GM15510 (cell line): ENCODE measurements around the gene GNAT2.
A peak's percentile ranks its signal among the peaks of the same experiment; 100 is the strongest.

Experiments
- POLR2A ChIP-seq: IDR thresholded peaks from 3 replicates; pipeline ENCODE4 v1.6.1; 2011; ENCODE audit warnings: borderline replicate concordance; ENCODE audit not compliant: insufficient read length; ENCODE audit errors: extremely low read depth

Gene GNAT2

DNA sequence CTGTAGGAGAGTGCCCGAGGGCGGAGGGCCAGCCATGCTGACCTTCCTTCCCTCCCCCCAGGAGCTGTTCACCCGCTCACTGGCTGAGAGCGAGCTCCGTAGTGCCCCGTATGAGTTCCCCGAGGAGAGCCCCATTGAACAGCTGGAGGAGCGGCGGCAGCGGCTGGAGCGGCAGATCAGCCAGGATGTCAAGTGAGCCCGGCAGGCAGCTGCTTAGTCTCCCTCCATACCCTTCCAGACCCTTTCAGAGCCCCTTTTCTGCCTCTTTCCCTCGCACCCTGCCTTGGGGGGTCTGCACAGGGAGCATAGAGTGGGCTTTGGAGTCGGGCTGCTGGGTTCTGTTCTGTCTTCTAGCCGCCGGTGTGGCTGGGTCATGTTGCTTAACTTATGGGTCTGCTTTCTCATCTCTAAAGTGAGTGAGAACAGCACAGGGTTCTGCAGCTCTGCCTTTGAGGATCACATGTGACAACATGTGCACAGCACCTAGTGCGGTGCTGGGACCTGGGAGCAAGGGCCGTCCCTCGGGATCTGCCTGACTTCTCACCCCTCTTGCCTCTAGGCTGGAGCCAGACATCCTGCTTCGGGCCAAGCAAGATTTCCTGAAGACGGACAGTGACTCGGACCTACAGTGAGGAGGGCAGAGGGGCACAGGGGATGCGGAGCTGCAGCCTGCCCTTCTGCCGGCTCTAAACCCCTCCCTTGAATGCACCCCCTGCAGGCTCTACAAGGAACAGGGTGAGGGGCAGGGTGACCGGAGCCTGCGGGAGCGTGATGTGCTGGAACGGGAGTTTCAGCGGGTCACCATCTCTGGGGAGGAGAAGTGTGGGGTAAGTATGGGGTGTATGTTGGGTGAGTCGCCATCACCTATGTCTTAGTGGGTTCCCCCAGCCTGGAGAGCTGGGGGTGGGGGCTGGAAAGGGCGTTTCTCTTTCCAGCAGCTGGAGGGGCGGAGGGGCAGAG lies 6.5 kb upstream of the GNAT2 start:
- no peak for TF ChIP-seq POLR2A

DNA sequence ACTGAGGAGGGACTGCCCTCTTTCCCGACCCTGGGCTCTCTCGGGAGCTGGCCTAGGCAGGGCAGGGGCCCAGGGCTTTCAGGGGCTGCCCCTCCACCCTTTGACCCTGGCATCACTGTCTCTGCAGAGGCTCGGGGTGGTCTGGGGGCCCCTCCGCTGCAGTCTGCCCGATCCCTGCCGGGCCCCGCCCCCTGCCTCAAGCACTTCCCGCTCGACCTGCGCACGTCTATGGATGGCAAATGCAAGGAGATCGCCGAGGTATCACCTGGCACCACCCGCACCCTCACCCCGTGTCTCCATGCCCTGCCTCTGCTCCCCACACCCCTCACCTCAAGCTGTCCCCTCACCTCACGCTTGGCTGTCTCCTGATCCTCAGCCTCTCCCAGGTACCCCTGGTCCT lies 5.8 kb upstream of the GNAT2 start:
- no peak for TF ChIP-seq POLR2A

DNA sequence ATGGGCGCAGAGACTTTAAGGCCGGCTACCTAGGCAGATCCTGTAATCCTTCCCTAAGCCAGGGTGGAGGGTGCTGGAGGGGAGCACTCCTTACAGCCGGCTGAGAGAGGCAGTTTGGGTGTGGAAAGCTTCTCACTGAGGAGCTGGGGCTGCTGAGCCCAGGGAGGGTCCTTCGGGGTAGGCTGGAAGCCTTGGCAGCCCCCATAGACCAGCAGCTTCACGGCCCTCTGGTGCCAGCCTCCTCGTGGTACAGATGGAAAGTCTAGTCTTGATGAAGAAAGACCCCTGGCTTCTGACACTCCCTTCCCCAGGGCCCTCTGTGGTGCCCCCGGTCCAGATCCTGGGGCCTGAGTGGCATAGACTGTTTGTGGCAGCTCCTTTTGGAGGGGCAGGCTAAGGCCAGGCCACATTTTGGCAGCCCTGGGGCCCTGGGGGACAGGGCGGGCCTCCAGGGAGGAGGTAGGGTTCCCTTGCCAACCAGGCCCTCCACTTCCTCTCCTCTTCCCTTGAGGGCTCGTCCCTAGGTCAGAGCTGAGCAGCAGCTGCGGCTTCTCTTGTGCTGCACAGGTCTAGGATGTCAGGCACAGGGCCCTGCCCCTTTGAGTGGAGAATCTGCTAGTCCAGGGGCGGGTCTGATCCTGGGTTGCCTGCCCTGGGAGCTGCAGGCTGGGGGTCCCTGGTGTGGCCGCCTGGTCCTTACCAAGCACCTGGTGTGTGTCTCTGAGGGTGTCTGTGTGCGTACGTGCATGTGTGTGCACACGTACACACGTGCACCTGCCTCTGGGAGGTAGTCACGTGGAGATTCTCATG lies 5.0 kb upstream of the GNAT2 start:
- no peak for TF ChIP-seq POLR2A

DNA sequence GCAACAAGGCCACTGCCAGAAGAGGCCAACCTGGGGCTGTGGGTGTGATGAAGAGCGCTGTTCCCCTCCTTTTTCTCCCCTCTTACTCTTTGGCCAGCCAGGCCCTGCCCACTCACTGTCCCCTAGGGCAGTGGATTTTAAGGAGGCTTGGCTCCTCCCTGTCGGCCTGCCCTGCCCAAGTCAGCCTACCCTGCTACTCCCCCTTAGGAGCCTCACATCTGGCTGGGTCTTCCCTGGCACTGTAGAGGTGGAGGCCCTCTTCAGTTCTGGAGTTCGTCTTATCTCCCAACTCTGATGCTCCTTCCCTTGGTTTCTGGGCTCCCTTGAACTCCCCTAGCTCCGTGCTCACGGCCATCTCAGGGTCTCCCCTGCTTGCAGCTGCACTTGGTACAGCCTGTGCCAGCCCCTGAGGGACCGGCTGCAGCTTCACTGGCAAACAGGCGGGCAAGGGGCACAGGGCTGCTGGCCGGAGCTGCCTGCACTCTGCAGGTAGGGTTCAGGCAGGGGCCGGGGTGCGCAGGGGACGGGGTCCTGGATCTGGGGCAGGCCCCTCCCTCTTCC lies 4.3 kb upstream of the GNAT2 start:
- no peak for TF ChIP-seq POLR2A

DNA sequence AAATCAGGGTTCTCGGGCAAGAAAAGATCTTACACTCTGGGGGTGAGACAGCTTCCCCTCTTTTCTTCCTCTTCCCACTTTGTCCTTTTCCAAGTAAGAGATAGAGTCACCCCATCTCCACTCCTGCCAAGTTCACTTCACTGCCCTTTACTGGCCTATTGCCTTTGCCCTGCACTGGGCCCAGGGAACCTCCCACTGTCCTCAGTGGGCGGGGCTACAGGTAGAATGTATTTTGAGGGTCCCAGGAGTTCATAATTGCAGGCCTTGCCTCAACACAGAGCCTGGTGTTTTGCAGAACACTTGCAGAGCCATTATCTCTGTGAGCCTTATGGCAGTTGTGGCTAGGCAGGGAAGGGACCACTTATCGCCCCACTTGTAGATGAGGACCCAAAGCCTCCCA lies 3.5 kb upstream of the GNAT2 start:
- no peak for TF ChIP-seq POLR2A

DNA sequence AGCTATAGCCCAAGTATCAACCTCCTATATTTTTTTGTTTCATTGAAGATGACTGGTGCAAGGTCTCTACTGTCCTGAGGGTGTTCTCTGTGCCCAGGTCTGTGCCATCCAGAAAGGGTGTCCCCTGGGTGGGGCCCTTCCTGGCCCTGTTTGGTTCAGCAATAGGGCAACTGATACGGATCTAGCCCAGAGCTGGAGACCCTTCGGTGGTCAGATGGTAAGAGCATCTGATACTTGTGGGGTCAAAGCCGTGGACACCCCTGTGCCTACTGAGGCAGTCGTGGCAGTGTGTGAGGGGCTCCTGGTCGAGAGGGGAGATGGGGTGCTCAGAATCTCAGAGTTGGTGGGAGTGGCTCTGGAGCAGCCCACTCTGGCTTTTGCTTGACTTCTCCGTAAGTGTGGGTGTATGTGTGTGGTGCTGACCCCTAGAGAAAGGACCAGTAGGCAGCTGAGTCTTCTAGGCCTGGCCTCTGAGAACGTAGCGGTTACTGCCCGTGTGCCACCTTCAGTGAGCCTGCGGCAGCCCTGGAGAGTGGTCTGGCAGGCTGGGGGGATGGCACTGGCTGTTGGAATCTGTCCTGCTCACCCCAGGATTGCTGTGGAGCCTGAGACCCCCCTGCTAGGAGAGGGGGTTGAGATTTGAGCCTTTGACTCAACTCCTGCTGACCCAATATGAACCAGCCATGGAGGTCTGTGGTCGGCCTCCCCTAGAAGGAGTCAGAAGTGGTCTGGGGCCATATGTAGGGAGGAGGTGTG lies 2.9 kb upstream of the GNAT2 start:
- no peak for TF ChIP-seq POLR2A

DNA sequence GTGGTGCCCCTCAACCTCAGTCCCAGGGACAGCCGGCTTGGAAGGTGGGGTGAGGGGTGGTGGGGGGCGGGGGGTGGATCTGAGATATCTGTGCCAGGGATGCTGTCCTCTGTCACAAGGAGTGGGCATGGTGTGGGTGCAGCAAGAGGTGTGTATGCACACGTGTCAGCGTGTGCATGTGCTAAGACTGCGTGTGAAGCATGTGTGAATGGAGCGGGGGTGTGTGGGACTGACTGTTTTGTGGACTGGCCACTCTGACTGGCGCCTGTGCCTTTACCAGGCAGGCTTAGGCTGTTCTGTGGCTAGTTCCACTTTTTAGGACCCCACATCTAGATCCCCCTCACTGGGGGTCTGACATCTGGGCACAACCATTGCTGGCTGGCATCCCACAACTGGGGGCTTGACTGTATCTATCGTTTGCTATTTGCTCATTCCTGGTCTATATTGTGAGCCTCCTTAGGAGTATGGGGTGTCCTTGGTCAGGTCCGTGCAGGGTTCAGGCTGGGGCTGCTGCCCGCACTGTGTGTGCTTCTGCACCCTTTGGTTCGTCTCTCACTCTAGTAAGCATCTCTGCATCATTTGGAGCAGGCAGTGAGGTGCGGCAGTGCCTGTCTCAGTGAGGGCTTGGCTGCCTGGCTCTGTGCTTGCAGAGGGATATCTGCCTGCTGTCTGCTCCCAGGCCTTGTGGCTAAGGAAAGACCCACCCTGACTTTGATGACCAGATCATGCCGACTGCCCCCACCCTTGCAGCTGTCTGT lies 2.1 kb upstream of the GNAT2 start:
- no peak for TF ChIP-seq POLR2A

DNA sequence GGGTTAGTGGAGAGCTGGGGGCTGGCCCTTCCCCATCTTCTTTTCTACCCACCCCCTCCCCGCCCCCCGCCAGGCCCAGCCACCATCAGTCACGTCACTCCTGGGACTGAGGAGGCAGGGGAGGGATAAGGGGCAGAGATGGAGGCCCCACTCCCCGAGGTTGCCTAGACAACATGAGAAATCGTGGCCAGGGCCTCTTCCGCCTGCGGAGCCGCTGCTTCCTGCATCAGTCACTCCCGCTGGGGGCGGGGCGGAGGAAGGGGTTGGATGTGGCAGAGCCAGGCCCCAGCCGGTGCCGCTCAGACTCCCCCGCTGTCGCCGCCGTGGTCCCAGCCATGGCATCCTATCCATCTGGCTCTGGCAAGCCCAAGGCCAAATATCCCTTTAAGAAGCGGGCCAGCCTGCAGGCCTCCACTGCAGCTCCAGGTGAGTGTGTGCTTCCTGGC lies 1.4 kb upstream of the GNAT2 start:
- peak; percentile 32 for TF ChIP-seq POLR2A

DNA sequence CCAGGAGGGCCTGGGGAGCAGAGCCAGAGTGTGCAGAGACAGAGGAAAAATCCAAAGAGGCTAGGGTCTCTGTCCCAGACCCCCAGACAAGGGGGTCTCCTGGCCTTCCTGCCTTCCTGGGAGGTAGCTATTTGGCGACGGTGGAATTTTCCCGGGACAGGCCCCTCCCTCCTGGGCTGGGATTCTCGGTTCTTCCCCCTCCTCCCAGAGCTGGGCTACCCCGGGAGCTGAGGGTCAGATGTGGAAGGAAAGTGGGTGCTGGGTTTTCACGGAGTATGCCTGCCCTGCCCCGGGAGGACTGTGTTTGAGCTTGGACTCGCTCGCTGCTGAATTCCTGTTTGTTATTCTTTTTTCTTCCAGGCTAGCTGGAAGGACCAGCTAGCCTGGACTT lies 980 bp upstream of the GNAT2 start:
- no peak for TF ChIP-seq POLR2A

DNA sequence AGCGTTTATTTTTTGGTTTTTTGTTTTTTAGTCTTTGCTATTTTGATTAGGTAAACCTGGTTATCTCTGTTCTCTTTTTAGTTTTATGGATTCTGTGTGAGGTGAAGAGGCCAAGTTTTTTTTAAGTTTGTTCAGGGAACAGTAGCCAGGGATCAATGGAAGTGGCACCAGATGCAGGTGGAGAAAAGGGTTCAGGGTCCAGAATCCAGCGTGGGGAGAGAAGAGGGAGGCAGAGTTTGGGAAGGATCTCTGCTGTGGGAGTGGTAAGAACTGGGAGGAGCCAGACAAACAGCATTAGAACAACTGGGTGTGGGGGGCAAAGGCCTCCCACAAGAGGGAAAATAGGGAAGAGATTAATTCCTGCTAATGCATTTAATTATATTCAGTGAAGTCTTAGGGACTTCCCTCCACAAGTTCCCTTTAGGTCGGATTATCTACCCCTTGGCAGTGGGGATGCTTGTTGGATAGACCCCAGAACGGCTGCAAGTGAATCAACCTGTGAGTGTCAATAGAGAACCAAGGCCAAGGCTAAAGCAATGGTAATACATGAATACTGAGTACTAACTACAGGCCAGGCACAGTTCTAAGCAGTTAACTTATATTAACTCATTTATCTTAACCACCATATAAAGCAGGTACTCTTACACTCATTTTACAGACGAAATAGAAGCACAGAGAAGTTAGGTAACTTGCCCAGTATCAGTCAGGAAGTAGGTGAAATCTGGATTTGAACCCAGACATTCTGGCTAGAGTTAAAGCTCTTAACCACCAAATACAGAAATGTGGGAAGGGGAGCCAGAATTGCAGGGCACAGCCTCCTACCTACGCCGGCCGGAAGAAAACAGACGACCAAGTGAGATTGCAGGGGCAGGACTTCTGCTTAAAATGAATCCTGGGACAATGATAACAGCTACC lies 498 bp downstream of the GNAT2 start:
- no peak for TF ChIP-seq POLR2A

DNA sequence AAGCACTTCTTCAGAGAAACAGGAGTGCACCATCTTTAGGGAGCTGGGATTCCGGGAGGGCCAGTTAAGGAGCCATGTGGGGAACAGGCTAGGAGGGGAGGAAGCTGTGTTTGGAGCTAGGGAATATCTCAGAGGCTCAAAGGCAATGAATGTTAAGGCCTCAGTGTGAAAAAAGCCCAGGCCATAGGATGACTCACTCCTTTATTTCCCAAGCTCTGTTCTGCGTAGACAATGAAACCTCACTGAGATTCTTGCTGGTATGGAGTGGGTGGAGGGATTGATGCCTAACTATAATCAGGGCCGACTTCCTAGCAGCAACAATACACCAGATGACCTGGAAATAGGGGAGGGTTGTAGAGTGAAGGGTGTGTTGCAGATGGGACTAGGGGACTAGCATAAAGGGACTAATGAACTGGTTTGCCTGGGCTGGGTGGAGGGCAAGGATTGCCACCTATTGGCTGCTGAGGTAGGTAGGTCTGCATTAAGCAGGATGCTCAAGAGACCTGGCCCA lies 2.1 kb downstream of the GNAT2 start:
- TF ChIP-seq POLR2A: no peak

DNA sequence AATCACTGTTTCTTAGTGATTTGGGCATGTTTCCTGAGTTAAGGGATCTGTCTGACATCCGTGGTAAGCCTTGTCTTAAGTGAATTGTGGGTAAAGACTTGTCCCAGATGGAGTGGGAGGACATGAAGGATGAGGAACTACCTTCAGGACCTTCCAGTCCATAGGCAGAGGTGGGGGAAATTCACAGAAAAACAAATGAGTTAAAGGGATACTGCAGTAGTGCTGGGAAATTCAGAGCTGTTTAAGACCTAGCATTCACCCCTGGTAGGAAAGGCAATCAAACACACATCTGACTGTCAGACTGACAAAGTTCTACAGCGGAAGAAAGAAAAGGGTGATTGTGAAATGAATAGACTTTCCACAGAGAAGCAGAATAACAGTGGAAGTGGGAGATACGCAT lies 3.0 kb downstream of the GNAT2 start:
- TF ChIP-seq POLR2A: no peak

DNA sequence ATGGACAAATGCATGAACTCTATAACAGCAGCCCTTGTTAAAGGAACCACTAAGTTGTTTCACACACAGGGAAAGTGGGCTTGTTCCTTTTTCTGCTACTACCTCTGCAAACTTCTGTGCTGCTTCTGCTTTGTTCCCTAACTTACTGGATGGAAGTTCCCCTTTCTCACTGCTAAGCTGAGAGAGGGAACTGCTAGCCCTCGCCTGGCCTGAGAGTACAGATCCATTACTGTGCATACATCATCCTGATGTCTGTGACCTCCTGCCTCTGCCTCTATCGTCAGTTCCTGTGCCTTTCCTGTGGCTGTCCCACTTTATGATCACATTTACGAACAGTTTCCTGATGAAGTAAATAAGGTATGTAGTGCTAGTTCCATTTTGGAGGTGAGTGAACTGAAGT lies 3.5 kb downstream of the GNAT2 start:
- TF ChIP-seq POLR2A: no peak
